Measurements from ENCODE around the gene ST14.
"Not testable (repeated sequence)": the region's sequence is repeated elsewhere in the genome, so short reads cannot be mapped to it uniquely, and the experiment has no call there.

The ST14 gene

DNA sequence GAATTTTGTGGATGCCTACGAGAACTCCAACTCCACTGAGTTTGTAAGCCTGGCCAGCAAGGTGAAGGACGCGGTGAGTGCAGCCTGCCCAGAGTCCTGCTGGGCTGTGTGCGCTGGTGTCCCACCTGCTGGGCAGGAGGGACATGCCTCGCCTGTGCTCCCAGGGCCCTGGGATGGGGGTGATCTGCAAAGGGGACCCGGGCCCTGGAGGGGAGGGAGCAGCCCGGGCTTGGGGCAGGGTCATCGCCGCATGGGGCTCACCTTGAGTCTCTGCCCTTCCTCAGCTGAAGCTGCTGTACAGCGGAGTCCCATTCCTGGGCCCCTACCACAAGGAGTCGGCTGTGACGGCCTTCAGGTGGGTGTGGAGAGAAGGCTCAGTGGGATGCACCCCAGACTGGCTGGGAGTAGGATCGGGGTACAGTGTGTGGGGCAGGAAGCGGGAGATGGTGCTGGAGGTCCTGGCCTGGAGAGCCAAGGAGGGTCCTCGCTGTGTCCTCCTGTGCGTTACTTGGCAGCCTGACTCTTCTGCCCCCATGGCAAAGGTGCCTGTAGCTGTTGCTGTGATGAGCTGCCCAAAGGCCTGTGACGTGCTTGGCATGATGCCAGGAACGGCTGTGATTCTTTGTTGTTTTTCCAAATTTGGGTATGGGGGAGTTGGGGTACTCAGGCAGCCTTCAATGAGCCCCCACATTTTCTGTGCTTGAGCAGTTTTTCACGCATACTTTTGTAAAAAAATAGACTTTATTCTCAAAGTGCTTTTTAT, 29.2 kb downstream of the ST14 start:
- no peak for DNase-seq (ENCODE audit: low read depth, low spot score)

GRCh38 chr11:130189492-130190210, 30.1 kb downstream of the ST14 start:
- no peak for DNase-seq (ENCODE audit: low read depth, low spot score)

- no peak for DNase-seq (ENCODE audit: low read depth, low spot score)
Measured at GRCh38 chr11:130190371-130190881, 30.8 kb downstream of the ST14 start.

DNA sequence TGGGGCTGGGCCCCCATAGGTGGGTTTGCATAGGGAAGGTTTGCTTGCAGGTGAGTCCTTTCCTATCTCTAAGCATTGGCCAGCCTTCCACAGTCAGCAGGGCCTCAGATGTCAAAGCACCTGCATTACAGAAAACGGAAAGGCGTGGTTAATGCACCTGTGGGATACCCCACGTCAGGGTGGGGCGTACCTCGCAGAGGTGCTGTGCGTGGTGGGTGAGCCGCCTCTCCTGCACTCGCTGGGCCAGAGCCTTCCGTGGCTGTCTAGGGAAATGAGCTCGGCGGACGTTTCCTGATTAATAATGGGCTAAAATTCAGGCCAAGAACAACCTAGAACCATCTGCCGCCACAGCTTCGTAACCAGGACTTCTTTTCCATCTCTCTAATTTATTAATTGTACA, 32.3 kb downstream of the ST14 start:
- no peak for DNase-seq (ENCODE audit: low read depth, low spot score)

- no peak for DNase-seq (ENCODE audit: low read depth, low spot score)
Measured at GRCh38 chr11:130192845-130193267, 33.3 kb downstream of the ST14 start.

- DNase-seq (ENCODE audit: low read depth, low spot score), result not testable (repeated sequence)
Measured at GRCh38 chr11:130193551-130193950, 34.0 kb downstream of the ST14 start.

GRCh38 chr11:130194241-130195023, 34.9 kb downstream of the ST14 start:
- DNase-seq (ENCODE audit: low read depth, low spot score), result no peak

DNA sequence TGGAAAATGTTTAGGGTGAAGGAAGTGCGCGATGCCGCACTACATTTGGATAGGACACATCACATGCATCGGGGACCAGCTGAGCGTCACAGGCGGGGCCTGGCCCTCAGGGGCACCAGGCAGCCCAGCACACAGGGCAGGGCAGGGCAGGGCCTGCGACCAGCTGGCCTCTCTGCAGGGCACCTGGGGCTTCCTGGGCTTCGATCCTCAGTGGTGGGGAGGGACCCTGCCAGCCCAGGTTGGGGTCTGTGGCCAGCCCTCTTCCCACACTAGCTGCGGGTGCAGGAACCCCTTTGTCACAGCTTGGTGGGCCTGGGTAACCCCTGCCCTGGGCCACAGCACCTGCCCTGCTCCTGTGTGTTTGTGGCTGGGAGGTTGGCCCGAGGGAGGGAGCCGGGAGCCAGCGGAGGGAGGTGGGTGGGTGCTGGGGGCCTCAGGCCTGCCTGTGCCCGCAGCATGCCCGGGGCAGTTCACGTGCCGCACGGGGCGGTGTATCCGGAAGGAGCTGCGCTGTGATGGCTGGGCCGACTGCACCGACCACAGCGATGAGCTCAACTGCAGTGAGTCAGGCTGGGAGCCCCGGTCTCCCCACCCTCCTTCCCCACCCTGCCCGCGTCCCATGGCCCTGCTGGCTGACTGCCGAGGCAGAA, 37.9 kb downstream of the ST14 start:
- DNase-seq (ENCODE audit: low read depth, low spot score), result no peak

- no peak for DNase-seq (ENCODE audit: low read depth, low spot score)
Measured at GRCh38 chr11:130198292-130198691, 38.7 kb downstream of the ST14 start.

- no peak for DNase-seq (ENCODE audit: low read depth, low spot score)
Measured at GRCh38 chr11:130198964-130199363, 39.4 kb downstream of the ST14 start.

DNA sequence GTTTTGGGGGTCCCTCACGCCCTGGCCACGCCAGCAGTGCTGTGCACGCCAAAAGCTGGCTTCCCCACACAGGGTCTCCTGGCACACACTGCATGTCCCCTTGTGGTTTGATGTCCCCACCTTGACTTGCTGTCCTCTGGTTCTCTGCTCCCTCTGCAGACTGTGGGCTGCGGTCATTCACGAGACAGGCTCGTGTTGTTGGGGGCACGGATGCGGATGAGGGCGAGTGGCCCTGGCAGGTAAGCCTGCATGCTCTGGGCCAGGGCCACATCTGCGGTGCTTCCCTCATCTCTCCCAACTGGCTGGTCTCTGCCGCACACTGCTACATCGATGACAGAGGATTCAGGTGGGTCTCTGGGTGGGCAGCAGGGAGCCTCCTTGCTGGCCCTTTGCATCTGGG, 40.2 kb downstream of the ST14 start:
- DNase-seq (ENCODE audit: low read depth, low spot score), result no peak

DNA sequence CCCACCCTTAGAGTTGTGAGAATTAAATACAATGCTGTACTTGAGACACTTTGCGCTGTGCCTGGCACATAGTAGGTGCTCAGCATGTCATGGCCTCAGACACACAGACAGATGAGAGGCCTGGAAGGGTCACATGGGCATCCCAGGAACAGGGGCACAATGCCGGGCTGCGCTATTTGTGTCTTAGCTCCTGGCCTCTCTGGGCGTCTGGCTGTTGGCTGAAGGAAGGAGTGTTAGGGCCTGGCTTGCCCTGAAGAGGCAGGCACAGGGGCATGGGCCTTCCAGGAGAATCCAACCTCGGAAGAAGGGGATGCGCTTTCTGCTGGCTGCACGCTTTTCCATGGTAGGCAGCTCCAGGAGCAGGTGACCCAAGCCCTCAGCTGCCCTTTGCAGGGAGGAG, 41.4 kb downstream of the ST14 start:
- DNase-seq (ENCODE audit: low read depth, low spot score), result no peak

DNA sequence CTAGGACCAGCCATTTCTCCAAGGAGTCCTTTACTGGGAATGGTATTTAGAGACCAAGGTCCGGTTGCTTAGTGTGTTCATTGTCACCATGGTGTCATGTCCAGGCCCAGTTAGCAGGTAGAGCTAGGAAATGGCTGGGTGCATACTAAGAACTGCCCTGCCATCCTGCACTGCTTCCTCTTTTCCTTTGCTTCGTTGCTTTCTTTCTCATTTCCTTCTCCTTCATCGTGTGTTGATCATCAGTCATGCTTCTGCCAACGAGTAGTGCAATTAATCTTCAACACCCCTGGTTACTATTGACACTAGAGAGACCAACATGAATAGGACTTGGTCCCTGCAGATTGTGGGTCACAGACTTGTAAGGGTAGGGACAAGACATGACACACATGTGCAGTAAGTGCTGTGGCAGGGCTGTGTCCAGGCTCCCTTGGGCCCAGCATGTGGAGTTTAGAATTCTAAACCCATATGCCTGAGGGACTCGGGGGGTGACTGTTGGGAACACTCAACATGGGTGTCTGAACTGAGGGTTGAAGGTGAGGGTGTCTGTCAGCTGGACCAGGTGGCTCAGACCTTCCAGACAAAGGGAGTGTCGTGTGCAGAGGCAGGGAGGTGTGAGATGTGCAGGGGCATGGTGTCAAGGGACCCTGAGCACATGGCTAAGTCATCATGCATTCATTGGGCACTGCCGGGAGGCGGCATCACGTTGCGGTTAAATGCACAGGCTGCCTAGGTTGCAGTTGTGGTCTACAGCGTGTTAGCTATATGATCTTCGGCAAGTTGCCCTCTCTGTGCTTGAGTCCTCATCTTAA, 42.6 kb downstream of the ST14 start:
- DNase-seq (ENCODE audit: low read depth, low spot score), result no peak

GRCh38 chr11:130202818-130203689, 43.5 kb downstream of the ST14 start:
- DNase-seq (ENCODE audit: low read depth, low spot score), result no peak

DNA sequence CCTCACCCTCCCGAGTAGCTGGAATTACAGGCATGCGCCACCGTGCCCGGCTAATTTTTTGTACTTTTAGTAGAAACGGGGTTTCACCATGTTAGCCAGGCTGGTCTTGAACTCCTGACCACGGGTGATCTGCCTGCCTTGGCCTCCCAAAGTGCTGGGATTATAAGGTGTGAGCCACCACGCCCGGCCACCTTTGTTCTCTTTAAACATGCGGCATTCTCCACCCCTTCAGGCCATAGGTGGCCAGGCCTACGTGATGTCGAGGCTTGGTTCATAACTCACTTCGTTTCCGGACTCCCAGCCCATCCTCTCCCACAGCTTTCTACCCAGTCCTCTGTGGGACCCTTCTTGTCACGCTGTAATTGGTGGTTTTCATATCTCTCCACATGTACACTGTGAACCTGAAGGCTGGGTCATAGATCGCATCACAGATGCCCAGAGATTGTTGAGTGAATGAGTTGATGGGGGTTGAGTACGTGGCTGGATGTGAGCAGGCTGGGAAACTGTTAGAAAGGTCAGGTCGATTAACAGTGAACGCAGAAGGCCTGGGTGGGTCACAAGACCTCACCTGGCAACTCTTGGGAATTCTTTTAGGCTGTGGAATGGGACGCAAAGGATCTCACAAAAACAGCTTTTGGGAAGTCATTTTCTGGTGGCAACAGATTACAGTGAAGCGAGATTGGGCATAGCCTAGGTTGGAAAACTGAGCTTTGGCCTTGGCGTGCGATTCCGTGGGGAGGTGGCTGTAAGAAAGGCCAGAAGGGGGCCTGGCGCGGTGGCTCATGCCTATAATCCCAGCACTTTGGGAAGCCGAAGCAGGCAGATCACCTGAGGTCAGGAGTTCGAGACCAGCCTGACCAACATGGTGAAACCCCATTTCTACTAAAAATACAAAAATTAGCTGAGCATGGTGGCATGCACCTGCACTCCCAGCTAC, 44.5 kb downstream of the ST14 start:
- DNase-seq (ENCODE audit: low read depth, low spot score), result no peak

GRCh38 chr11:130204703-130205095, 45.1 kb downstream of the ST14 start:
- DNase-seq (ENCODE audit: low read depth, low spot score), result no peak

- no peak for DNase-seq (ENCODE audit: low read depth, low spot score)
Measured at GRCh38 chr11:130206141-130206540, 46.6 kb downstream of the ST14 start.

- no peak for DNase-seq (ENCODE audit: low read depth, low spot score)
Measured at GRCh38 chr11:130208241-130209127, 48.9 kb downstream of the ST14 start.
